Osteoblast (primary cell): ENCODE data around the gene CHRDL2. TPM values are rescaled to one million over a fixed set of nuclear protein-coding genes. Genes with fewer than 3 reads are reported as not detected.

Experiments
- DNase-seq: peaks from one replicate; pipeline ENCODE4 v3.0.0; 2011; ENCODE audit warnings: low spot score, mixed read lengths; ENCODE audit not compliant: insufficient read length; ENCODE audit errors: missing footprints
- H2AFZ ChIP-seq: 2 replicates; pipeline ENCODE4 v1.6.0; 2011; ENCODE audit warnings: mild to moderate bottlenecking, low read length
- H3K27ac ChIP-seq: 2 replicates; pipeline ENCODE4 v1.5.1; 2011; ENCODE audit warnings: mild to moderate bottlenecking, low read depth, low read length, moderate library complexity
- H3K27me3 ChIP-seq: 2 replicates; pipeline ENCODE4 v1.6.0; 2012; ENCODE audit warnings: mild to moderate bottlenecking, control low read depth, inconsistent platforms, low read length, moderate library complexity; ENCODE audit not compliant: insufficient read depth
- H3K36me3 ChIP-seq: 2 replicates; pipeline ENCODE4 v1.5.1; 2011; ENCODE audit warnings: mild to moderate bottlenecking, low read length, control low read depth, moderate library complexity; ENCODE audit not compliant: insufficient read depth
- H3K4me1 ChIP-seq: 2 replicates; pipeline ENCODE4 v1.5.1; 2011; ENCODE audit warnings: mild to moderate bottlenecking, low read length, control low read depth, moderate library complexity; ENCODE audit not compliant: insufficient read depth
- H3K4me2 ChIP-seq: 2 replicates; pipeline ENCODE4 v1.6.0; 2011; ENCODE audit warnings: mild to moderate bottlenecking, low read length; ENCODE audit not compliant: insufficient read depth
- H3K4me3 ChIP-seq: fragments of 200-600 bp; sonication (generic); 3 replicates; pipeline ENCODE4 v1.5.1; 2012; ENCODE audit warnings: mild to moderate bottlenecking, low read length, inconsistent platforms; ENCODE audit not compliant: insufficient read depth
- H3K79me2 ChIP-seq: 2 replicates; pipeline ENCODE4 v1.6.0; 2012; ENCODE audit warnings: mild to moderate bottlenecking, low read length, control low read depth, inconsistent platforms; ENCODE audit not compliant: insufficient read depth
- H3K9me3 ChIP-seq: 2 replicates; pipeline ENCODE4 v1.5.1; 2011; ENCODE audit warnings: low read depth, low read length, control low read depth
- H4K20me1 ChIP-seq: 2 replicates; pipeline ENCODE4 v1.6.0; 2012; ENCODE audit warnings: mild to moderate bottlenecking, low read length, control low read depth; ENCODE audit not compliant: insufficient read depth
- CTCF ChIP-seq: IDR thresholded peaks from 2 replicates; pipeline ENCODE4 v1.5.1; 2011; ENCODE audit warnings: mild to moderate bottlenecking, low read depth, low read length, moderate library complexity; ENCODE audit errors: extremely low read depth
- total RNA-seq: library from RNA; depleted of rRNA; stranded (reverse); fragments of >200 nt; gene quantifications from 2 replicates; pipeline ENCODE4 v1.2.3, GENCODE V29; 2012

Gene CHRDL2
- total RNA-seq, 1 donor: under 0.01 TPM

- Histone ChIP-seq H3K27ac (no peak overlapping the region), H3K4me3 (no peak overlapping the region), H2AFZ (no peak overlapping the region), H3K4me1 (no peaks in the 10 kb centered on the region), H3K27me3 (no peaks in the 10 kb centered on the region), H3K36me3 (no peaks in the 10 kb centered on the region), H3K79me2 (no peaks in the 10 kb centered on the region), H3K4me2 (no peak overlapping the region), H3K9me3 (no peaks in the 10 kb centered on the region), H4K20me1 (no peaks in the 10 kb centered on the region)
- no peak for DNase-seq
- TF ChIP-seq CTCF: no peak
Measured at GRCh38 chr11:74742070-74742469, 10.8 kb upstream of the CHRDL2 start.

GRCh38 chr11:74739546-74740270 is 8.5 kb upstream of the CHRDL2 start:
- no peak overlapping the region for H3K4me2 ChIP-seq
- no peak overlapping the region for H3K4me3 ChIP-seq
- H3K27me3 ChIP-seq: peaks cover 8% of the 10 kb centered on the region
- peak; percentile 96 for DNase-seq
- H3K4me1 ChIP-seq: no peaks in the 10 kb centered on the region
- no peaks in the 10 kb centered on the region for H4K20me1 ChIP-seq
- TF ChIP-seq CTCF: peak; percentile 98
- peak overlapping the region; percentile 15 for H2AFZ ChIP-seq
- H3K27ac ChIP-seq: no peak overlapping the region
- no peaks in the 10 kb centered on the region for H3K79me2 ChIP-seq
- no peaks in the 10 kb centered on the region for H3K36me3 ChIP-seq
- H3K9me3 ChIP-seq: no peaks in the 10 kb centered on the region

GRCh38 chr11:74736031-74736430 is 4.8 kb upstream of the CHRDL2 start:
- no peak overlapping the region for H2AFZ ChIP-seq

More at GRCh38 chr11:74736031-74736430, 4.8 kb upstream of the CHRDL2 start:
- Histone ChIP-seq H4K20me1 (no peaks in the 10 kb centered on the region), H3K4me3 (no peak overlapping the region), H3K27ac (no peak overlapping the region), H3K9me3 (no peaks in the 10 kb centered on the region), H3K79me2 (no peaks in the 10 kb centered on the region), H3K4me2 (no peak overlapping the region), H3K4me1 (no peaks in the 10 kb centered on the region), H3K27me3 (peaks cover 38% of the 10 kb centered on the region), H3K36me3 (no peaks in the 10 kb centered on the region)
- TF ChIP-seq CTCF: no peak
- DNase-seq: no peak
